ENCODE measurements around the gene GPC2. TPM values are rescaled to one million over a fixed set of nuclear protein-coding genes. Genes with fewer than 3 reads are reported as not detected.
A peak's percentile ranks its signal among the peaks of the same experiment; 100 is the strongest.
"Not testable (repeated sequence)": the region's sequence is repeated elsewhere in the genome, so short reads cannot be mapped to it uniquely, and the experiment has no call there.

GPC2 gene
- total RNA-seq, 1 experiment from 2014 or later, result 17.9 TPM

- H4K20me1 ChIP-seq (ENCODE audit: insufficient read depth); H3K27me3 ChIP-seq (ENCODE audit: insufficient read depth, low read length); BruUV-seq (replicated peaks); H3K4me2 ChIP-seq (ENCODE audit: low read length); H3K9me3 ChIP-seq (ENCODE audit: control insufficient read depth in 1 of 2, insufficient read depth in 1 of 2, low read depth in 1 of 2, low read length in 2 of 2); H3K27ac ChIP-seq (ENCODE audit: low read depth, low read length); H2AFZ ChIP-seq (ENCODE audit: low read depth, low read length, poor library complexity, severe bottlenecking); H3K4me3 ChIP-seq (replicated peaks in 1 of 2; ENCODE audit: low read depth in 1 of 2, low read length in 2 of 2); H3K9me2 ChIP-seq (ENCODE audit: insufficient read depth); H3K79me2 ChIP-seq (ENCODE audit: insufficient read depth, low read length); POLR2A ChIA-PET; H3K4me1 ChIP-seq (ENCODE audit: control insufficient read depth in 1 of 2, insufficient read depth in 2 of 2, low read length in 2 of 2); H3K9ac ChIP-seq (ENCODE audit: low read length); RAD21 ChIA-PET (ENCODE audit: low non-redundant PET in 1 of 2, low total read pairs in 2 of 2, uncharacterized antibody in 2 of 2, unreplicated experiment in 2 of 2); H3K36me3 ChIP-seq (ENCODE audit: control insufficient read depth in 1 of 2, insufficient read depth in 2 of 2, low read length in 2 of 2): not testable (repeated sequence)
- intact Hi-C loops (cut with micrococcal nuclease), result loop anchor here (1.0 kb wide), 1 partner anchor 86 kb away; no protein-coding TSS in a partner anchor
- ATAC-seq, result peak; percentile 59
- TF ChIP-seq, protein P1, sequence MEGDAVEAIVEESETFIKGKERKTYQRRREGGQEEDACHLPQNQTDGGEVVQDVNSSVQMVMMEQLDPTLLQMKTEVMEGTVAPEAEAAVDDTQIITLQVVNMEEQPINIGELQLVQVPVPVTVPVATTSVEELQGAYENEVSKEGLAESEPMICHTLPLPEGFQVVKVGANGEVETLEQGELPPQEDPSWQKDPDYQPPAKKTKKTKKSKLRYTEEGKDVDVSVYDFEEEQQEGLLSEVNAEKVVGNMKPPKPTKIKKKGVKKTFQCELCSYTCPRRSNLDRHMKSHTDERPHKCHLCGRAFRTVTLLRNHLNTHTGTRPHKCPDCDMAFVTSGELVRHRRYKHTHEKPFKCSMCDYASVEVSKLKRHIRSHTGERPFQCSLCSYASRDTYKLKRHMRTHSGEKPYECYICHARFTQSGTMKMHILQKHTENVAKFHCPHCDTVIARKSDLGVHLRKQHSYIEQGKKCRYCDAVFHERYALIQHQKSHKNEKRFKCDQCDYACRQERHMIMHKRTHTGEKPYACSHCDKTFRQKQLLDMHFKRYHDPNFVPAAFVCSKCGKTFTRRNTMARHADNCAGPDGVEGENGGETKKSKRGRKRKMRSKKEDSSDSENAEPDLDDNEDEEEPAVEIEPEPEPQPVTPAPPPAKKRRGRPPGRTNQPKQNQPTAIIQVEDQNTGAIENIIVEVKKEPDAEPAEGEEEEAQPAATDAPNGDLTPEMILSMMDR (IDR thresholded peaks at IDR 0.05 in 2 of 3, conservative IDR thresholded peaks at IDR 0.05 in 1 of 3; ENCODE audit: borderline replicate concordance in 1 of 3, insufficient read depth in 1 of 3, low read depth in 2 of 3, low read length in 2 of 3), result peak; percentile 17 to 46 (median 41); a peak in 4 of 6 replicates
- peak; percentile 46 for TF ChIP-seq RAD21 (IDR thresholded peaks at IDR 0.05; ENCODE audit: low read depth)
- peak; percentile 8 for DNase-seq (ENCODE audit: low read depth, low spot score)
- CTCF ChIA-PET, result interaction anchor here (0.6 to 2.2 kb wide), 5 partner anchors 28 to 128 kb away, joined by 3 to 47 read pairs (median 4); partner anchors contain the start of gene GPC2
These were observed 40.8 kb upstream of the GPC2 start for GRCh38 chr7:100217934-100218333.

DNA sequence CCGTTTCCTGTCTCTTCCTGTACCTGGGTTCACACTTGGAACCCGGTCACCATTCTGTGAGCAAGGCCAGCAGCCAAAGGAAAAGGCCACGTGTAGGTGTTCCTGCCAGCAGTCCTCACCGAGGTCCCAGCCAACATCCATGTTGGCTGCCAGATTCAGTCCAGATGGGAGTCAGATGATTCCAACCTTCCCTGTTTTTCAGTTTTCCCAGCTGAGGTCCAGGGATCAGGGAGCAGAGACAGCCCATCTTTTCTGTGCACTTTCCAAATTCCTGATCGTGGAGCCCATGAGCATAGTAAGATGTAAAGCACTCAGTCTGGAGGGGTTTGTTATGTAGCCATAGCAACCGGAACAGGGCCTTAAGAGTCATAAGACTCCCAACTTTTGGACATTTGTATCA, 38.7 kb upstream of the GPC2 start:
- Histone ChIP-seq H3K4me3 (replicated peaks in 1 of 2; ENCODE audit: low read depth in 1 of 2, low read length in 2 of 2) (no peak overlapping the region), H3K4me2 (ENCODE audit: low read length) (no peak overlapping the region), H2AFZ (ENCODE audit: low read depth, low read length, poor library complexity, severe bottlenecking) (no peak overlapping the region), H3K9ac (ENCODE audit: low read length) (no peak overlapping the region), H3K9me2 (ENCODE audit: insufficient read depth) (no peaks in the 10 kb centered on the region), H3K9me3 (ENCODE audit: control insufficient read depth in 1 of 2, insufficient read depth in 1 of 2, low read depth in 1 of 2, low read length in 2 of 2) (no peaks in the 10 kb centered on the region), H3K36me3 (ENCODE audit: control insufficient read depth in 1 of 2, insufficient read depth in 2 of 2, low read length in 2 of 2) (no peaks in the 10 kb centered on the region), H3K4me1 (ENCODE audit: control insufficient read depth in 1 of 2, insufficient read depth in 2 of 2, low read length in 2 of 2) (peaks cover 0 to 5% of the 10 kb centered on the region in 2 experiments; a peak in 1 of 4 replicates), H3K27me3 (ENCODE audit: insufficient read depth, low read length) (no peaks in the 10 kb centered on the region), H4K20me1 (ENCODE audit: insufficient read depth) (no peaks in the 10 kb centered on the region), H3K79me2 (ENCODE audit: insufficient read depth, low read length) (no peaks in the 10 kb centered on the region), H3K27ac (ENCODE audit: low read depth, low read length) (no peak overlapping the region)
- RAD21 ChIA-PET (ENCODE audit: low non-redundant PET in 1 of 2, low total read pairs in 2 of 2, uncharacterized antibody in 2 of 2, unreplicated experiment in 2 of 2), result no interaction called here
- no peak for TF ChIP-seq RAD21 (IDR thresholded peaks at IDR 0.05; ENCODE audit: low read depth)
- TF ChIP-seq POLR2A (IDR thresholded peaks at IDR 0.05; ENCODE audit: borderline replicate concordance, extremely low read depth, insufficient read depth, insufficient read length), result no peak
- TF ChIP-seq POLR2AphosphoS5 (IDR thresholded peaks at IDR 0.05; ENCODE audit: low read depth, low read length), result no peak
- TF ChIP-seq ZFX (IDR thresholded peaks at IDR 0.05), result no peak
- no peak for TF ChIP-seq ZNF274 (IDR thresholded peaks at IDR 0.05; ENCODE audit: low read depth, low read length)
- no peak for TF ChIP-seq CEBPB (IDR thresholded peaks at IDR 0.05; ENCODE audit: low read depth)
- TF ChIP-seq, protein P2, sequence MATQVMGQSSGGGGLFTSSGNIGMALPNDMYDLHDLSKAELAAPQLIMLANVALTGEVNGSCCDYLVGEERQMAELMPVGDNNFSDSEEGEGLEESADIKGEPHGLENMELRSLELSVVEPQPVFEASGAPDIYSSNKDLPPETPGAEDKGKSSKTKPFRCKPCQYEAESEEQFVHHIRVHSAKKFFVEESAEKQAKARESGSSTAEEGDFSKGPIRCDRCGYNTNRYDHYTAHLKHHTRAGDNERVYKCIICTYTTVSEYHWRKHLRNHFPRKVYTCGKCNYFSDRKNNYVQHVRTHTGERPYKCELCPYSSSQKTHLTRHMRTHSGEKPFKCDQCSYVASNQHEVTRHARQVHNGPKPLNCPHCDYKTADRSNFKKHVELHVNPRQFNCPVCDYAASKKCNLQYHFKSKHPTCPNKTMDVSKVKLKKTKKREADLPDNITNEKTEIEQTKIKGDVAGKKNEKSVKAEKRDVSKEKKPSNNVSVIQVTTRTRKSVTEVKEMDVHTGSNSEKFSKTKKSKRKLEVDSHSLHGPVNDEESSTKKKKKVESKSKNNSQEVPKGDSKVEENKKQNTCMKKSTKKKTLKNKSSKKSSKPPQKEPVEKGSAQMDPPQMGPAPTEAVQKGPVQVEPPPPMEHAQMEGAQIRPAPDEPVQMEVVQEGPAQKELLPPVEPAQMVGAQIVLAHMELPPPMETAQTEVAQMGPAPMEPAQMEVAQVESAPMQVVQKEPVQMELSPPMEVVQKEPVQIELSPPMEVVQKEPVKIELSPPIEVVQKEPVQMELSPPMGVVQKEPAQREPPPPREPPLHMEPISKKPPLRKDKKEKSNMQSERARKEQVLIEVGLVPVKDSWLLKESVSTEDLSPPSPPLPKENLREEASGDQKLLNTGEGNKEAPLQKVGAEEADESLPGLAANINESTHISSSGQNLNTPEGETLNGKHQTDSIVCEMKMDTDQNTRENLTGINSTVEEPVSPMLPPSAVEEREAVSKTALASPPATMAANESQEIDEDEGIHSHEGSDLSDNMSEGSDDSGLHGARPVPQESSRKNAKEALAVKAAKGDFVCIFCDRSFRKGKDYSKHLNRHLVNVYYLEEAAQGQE (IDR thresholded peaks at IDR 0.05; ENCODE audit: low read depth), result no peak
- TF ChIP-seq JUND (IDR thresholded peaks at IDR 0.05), result no peak
- no peak for TF ChIP-seq SRF (IDR thresholded peaks at IDR 0.05; ENCODE audit: low read depth)
- TF ChIP-seq CBX3 (IDR thresholded peaks at IDR 0.05; ENCODE audit: low read depth), result no peak
- TF ChIP-seq ZBTB33 (IDR thresholded peaks at IDR 0.05; ENCODE audit: extremely low read depth, insufficient replicate concordance, low read length), result no peak
- TF ChIP-seq YY1 (IDR thresholded peaks at IDR 0.05; ENCODE audit: extremely low read depth, insufficient replicate concordance, low read depth, low read length), result no peak
- intact Hi-C loops (cut with micrococcal nuclease), result no loop called here
- BruUV-seq (replicated peaks), result no TSS peak
- CTCF ChIA-PET, result no interaction called here
- ATAC-seq (no peak), DNase-seq (ENCODE audit: low read depth, low spot score) (no peak)
- POLR2A ChIA-PET, result no interaction called here

Measured in HCT116 (cell line).